Stimulated activated CD8-positive, alpha-beta memory T cell treated with anti-CD3 and anti-CD28 coated beads, Interleukin-12 subunit alpha, Interleukin-12 subunit beta, amount 100 ng/mL, for 4 hours (primary cell): Measurements from ENCODE around the gene FAHD1.
"Not testable (repeated sequence)": the region's sequence is repeated elsewhere in the genome, so short reads cannot be mapped to it uniquely, and the experiment has no call there.

ENCODE experiments used
- DNase-seq: peaks from one replicate; pipeline ENCODE4 v3.0.0-alpha.2; 2020; ENCODE audit warnings: low read depth

Gene FAHD1

DNA sequence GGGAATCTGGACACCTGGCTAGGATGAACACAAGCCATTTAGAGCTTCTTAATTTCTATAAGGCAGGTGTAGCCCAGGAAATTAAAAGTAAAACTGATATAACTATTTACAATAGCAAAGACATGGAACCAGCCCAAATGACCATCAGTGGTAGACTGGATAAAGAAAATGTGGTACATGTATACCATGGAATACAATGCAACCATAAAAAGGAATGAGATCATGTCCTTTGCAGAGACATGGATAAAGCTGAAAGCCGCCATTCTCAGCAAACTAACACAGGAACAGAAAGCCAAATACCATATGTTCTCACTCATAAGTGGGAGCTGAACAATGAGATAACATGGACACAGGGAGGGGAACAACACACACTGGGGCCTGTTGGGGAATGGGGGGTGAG, 19.4 kb downstream of the FAHD1 start:
- DNase-seq: no peak

DNA sequence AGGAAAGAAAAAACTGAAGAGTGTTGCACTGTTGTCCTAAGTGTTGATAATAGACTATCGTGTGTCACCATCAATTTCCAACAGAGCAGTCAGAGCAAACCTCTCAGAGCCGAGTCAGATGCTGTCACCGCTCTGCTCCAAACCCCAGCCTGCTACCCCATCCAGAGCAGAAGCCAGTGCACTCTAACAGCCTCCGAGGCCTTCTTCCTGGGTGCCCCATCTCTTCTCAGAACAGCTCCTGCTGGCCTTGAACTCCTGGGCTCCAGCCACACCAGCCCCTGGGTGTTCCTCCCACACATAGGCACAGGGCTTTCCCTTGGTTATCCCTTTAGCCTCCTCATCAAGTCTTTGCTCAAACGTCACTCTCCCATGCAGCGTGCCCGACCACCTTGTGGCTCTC, 24.0 kb downstream of the FAHD1 start:
- DNase-seq: no peak

DNA sequence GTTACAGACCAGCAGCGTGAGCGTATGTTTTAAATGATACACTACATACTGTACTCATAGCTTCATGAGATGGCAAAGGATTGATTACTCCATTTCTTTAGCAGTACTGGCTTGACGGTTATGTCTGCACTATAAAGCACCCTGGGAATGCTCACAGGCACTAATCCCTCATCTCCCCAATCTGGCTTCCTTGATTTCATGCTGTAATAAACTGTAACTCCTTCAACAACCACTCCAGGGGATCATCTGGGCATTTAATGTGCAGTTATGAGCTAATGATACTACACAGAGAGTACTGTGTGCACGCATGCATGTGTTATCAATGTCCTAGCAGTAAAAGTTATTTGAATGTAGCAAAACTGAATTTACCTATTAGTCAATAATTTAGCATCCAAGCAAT, 24.8 kb downstream of the FAHD1 start:
- DNase-seq: no peak

DNA sequence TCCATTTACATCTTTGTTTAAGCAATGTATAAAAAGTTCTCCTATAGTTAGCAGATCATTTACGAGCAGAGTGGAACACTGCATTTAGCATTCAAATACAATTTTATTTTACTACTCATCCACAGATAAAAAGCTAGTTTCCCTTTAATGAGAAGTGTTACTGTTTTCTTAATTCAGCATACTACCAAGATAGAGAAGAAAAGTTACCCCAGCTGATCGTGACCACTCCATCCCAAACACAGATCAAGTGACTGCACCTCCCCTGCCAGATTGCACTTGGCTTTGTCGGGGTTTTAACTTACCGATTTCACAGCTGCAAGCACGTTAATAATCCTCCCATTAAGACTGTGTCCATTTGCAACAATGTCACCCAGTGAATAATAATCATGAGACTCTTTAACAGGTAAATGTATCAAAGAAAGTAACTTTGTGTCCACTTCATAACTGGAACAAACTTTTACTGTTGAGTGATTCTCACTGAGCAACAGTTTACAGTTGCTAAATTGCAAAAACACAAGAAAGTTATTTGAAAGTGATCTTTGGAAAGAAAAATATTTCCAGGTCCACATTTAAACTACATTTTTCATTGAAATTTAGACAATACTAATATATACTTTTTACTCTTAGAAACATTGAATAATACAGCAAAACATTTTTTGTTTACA, 30.6 kb downstream of the FAHD1 start:
- no peak for DNase-seq

DNA sequence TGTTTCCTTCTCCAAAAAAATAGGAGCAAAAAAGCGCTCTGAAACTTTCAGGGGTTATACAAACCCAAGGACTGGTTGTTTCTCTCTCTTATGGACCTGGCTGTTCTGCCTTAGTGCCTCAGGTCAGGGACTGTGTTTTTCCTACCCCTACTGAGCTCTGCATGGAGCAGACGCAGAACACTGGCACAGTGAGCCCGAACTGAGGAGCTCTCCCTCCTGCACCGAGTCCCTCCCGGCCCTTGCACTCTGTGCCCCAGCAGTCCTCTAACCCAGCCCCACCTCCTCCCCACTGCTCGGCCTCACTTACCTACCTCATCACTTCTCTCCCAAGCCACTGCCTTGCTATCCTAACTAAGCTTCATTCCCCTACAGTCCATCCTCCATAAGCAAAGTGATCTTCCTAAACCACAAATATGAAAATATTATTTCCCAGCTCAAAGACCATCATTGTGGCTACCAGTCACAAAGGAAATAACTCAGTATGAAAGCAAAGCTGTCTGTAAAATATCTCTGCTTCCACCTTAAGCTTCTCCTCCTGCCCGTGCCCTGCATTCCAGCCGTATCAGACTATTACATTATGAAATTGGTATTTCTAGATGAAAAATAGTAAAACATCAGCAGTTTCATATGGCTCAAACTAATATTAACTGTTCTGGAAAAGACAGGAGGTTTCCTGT, 31.3 kb downstream of the FAHD1 start:
- no peak for DNase-seq

DNA sequence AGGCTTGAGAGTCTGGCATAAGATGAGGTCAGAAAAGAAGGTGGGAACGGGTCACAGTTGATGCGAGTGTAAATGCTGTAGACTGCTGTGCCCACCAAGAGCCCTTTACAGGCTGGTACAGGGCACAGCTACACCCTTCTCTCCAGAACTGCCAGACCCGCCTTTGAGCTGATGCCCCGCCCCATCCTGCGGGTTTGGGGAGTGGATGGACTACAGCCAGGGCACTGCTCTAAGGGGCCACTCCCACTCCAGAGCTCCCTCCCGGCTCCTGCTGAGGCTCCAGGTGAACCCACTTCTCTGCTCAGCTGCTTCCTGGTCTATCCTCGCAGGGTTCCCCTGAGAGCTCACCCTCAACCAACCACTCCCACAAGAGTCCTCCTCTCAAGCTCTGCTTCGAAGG, 32.6 kb downstream of the FAHD1 start:
- no peak for DNase-seq

DNA sequence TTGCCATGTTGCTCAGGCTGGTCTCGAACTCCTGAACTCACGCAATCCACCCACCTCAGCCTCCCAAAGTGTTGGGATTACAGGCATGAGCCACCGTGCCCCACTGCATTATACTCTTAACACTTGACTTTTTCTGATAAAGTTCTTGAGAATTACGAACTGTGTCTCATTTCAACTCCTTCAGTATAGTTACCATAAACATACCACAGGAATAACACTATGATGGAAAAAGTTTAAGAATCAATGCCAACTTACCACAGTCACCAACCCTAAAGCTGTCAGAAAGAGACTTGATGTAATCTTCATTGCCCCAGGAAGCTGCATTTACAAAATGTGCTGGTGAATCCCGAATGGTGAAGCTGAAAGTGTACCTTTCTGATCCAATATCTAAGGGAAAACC, 34.7 kb downstream of the FAHD1 start:
- no peak for DNase-seq

DNA sequence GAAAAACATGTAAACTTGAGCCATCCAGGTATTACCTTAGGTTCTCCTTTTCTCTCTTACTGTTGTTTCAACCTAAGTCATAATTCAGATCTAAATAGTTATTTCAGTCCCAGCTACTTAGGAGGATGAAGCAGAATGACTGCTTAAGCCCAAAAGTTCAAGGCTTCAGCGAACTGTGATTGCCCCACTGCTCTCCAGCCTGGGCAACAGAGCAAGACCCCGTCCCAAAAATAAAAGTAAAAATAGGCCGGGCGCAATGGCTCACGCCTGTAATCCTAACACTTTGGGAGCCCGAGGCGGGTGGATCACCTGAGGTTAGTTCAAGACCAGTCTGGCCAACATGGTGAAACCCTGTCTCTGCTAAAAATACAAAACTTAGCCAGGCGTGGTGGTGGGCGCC, 35.4 kb downstream of the FAHD1 start:
- DNase-seq: no peak

DNA sequence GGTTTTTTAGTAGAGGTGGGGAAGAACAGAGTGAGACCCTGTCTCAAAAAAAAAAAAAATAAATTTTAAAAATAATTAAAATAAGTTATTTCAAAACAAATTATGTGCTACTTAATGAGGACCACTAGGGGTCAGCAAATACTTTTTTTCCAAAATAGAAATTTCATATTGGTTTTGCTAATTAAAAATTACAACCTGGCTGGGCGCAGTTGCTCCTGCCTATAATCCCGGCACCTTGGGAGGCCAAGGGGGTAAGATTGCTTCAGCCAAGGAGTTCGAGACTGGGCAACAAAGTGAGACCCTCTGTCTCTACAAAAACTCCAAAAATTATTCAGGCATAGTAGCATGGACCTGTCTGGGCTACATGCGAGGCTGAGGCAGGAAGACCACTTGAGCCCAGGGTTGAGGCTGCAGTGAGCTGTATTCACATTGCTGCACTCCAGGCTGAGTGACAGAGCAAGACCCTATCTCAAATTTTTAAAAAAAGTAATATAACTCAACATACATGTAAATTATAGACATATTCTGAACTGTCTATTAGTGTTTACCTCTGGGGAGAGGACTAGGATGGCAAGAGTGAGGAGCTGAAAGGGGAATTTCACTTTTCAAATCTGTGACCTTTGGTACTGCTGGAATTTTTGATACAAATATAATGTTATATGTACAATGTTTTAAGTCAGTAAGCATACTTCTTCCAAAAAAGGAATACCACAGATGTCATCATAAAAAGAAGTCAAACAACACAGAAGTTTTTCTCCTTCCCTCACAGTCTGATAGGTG, 36.9 kb downstream of the FAHD1 start:
- DNase-seq: no peak

DNA sequence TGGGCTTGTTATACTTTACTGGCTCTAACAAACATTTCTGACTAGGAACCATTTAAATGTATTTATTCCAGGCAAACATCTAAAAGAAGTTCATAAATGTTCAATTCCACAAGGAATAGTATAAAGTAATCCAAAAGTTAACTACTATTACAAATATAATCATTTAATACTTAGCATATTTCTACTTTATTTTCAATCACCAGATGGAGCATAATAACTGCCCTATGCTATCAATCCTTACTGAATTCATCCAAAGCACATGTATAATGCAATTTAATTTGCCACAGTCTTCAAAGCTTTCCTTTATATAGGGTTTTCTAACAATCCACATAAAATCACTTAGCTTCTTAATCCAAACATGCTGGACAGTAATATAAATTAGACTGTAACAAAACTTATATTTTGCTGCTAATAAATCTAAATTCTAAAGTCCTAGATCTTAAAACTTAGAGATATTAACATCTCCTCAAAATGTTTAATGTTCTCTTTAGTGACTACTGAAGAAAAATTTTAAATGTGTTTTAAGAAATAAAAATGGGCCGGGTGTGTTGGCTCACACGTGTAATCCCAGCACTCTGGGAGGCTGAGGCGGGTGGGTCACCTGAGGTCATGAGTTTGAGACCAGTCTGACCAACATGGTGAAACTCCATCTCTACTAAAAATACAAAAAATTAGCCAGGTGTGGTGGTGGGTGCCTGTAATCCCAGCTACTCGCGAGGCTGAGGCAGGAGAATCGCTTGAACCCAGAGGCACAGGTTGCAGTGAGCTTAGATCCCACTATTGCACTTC, 39.1 kb downstream of the FAHD1 start:
- DNase-seq: no peak

DNA sequence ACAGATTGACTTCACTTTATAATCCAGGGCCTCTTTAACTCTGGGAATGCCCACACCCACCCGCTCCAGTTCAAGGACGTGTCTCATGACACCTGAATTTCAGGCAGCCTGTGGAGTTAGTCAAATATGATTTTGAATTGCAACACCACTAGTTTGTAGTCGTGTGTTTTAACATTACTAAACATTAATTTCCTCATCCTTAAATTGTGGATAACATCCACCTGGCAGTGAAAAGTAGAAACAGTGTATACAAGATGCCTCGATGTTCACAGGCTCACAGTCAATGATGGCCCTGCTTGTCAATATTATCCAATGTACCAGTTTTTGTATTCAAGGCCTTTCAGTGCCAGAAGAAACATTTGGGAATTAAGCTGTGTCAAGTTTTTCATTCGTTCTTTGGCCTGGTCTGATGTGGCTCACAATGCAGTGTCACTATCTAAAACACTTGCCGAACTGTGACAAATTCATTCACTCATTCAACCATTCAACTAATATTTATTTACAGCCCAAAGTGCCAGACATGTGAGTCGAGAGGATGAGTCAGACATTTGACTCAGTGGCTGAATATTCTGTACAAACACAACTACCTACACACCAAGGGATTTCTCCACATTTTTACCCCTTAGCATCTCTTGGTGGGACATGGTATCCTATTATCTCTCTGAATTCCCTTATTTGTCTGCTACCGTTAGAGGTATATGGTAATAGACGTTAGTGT, 43.5 kb downstream of the FAHD1 start:
- no peak for DNase-seq

DNA sequence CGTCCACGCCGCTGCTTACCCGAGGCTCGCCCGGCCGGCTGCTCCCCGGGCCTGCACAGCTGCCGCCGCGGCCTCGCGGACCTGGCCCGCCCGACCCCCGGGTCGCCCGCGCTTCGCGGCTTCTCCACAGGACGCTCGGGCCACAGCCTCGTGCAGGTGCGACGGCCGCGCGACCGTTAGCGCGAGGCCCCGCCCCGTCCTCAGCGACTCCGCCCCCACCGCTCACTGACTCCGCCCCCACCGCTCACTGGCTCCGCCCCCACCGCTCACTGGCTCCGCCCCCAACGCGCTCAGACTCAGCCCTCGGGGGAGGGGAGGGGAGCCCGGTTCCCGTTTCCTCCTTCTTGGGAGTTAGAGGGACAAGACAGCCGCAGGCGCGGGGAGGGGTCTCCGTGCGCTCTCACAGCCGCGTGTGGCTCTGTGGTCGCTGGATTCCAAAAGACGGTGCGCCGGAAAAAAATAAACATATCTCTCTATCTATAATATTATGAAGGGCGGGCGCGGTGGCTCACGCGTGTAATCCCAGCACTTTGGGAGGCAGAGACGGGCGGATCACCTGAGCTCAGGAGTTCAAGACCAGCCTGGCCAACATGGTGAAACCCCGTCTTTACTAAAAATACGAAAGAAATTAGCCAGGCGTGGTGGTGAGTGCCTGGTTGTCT, 45.1 kb downstream of the FAHD1 start, which contains the start of gene MEIOB:
Gene MEIOB, minus strand, starts transcription at position 191 of the 662 bp plus-strand sequence. CDS start 3,989 bp downstream, outside the sequence.
- DNase-seq: peak; percentile 4

DNA sequence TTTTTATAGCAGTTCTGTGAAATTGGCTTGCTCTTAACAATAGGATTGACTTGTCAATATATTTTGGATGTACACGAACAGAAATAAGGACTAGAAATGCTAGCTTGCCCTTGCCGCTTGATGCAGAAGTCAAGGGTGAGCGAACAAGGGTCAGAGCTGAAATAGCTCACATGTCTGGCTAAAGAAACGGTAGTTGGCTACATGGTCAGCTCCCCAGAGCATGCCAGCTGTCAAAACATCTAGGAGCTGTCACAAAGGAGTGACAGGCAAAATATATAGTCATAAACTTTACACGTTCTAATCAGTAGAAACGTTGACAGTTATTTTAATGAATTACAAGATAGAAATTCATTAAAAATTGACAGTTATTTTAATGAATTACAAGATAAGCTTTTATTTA, 47.8 kb downstream of the FAHD1 start:
- no peak for DNase-seq

DNA sequence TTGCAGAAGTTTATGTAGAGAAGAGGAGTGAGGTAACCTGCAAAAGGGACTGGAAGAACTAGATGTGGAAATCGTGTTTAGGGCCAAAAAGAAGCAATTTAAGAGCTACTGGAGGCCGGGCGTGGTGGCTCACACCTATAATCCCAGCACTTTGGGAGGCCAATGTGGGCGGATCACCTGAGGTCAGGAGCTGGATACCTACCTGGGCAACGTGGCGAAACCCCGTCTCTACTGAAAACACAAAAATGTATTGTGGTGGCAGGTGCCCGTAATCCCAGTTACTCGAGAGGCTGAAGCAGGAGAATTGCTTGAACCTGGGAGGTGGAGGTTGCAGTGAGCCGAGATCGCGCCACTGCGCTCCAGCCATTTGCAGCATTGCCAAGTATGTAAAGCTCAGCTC, 49.1 kb downstream of the FAHD1 start:
- DNase-seq: not testable (repeated sequence)

DNA sequence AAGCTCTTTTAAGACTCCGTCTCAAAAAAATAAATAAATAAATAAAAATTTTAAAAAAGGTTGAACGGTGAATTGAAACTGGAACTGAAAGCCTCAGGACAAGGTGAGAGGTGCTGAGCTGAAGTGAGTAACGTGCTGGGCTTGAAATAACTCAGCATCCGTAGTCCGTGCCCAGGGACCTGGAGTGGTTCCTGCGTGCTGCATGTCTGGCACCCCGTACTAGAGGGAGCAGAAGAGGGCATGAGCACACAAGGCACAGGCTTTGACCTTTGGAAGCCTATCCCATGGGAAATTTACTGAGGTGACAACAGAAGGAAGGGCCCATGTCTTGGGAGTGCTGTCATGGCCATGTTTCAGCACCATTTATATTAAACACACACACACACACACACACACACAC, 49.5 kb downstream of the FAHD1 start:
- DNase-seq: no peak

DNA sequence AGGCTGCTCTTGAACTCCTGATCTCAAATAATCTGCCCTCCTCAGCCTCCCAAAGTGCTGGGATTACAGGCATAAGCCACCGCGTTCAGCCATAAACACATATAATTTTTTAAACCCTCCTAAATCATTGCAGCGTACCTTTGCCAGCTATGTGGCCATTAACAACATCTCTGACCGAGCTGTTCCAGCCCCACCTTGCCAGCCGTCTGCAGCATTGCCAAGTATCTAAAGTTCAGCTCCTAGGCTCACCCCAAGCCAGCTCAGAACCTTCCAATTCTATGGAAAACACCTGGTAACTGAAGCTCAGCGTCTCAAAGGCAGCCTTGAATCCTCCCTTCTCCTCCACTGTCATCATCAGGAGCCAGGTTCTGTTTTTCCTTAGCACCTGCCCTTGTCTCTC, 50.1 kb downstream of the FAHD1 start:
- no peak for DNase-seq

DNA sequence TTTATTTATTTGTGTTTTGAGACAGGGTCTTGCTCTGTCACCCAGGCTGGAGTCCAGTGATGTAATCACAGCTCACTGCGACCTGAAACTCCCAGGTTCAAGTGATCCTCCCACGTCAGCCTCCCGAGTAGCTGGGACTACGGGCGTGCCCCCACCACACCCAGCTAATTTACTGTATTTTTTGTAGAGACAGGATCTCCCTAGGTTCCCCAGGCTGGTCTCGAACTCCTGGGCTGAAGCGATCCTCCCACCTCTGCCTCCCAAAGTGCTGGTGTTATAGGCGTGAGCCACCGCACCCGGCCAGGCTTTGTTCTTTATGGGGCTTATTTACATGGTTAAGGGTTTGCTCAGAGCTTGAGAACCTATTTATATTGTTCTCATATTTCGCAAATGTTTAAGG, 50.8 kb downstream of the FAHD1 start:
- no peak for DNase-seq

DNA sequence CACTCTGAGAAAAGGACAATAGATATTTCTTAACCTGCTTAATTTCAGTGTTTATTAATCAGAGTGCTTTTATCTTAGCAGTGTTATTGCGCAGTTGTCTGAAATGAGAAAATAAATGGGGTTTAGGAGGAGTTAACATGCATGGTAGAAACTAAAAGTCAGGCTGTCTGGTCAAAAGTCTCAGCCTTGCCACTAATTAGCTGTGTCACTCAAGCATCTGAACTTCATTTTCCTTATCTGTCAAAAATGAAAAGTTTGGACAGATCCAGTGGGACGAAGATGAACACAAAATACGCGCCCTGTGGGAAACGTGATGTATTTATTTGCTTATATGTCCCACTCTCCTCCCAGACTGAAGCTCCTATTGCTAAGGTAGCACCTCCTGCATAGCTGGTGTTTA, 51.2 kb downstream of the FAHD1 start:
- no peak for DNase-seq
